HG03571 (cell line): ENCODE results near the gene NUTM1.
"Not testable (repeated sequence)": the region's sequence is repeated elsewhere in the genome, so short reads cannot be mapped to it uniquely, and the experiment has no call there.

Experiments
- ATAC-seq: cut with Tn5 transposase; IDR thresholded peaks from one replicate; pipeline ENCODE4 v1.9.1; 2021; ENCODE audit not compliant: unreplicated experiment

NUTM1 gene

DNA sequence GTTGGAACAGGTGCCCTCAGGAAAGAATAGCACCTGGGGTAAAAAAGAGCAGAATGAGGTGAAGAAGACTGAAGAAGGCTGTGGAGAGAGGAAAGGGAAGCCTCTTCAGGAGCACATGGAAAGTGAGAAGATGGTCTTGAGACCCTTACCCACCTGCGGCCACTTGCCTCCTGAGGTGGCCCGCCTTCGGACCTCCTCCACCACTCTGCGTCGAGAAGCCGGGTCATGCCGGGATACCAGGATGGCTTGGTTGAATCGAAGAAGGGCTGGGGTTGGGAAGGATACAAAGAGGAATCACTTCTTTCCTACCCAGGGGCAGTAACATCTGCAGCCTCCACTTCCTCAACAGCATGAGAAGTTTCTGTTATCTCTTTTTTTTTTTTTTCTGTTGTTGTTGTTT lies 20.9 kb downstream of the NUTM1 start:
- no peak for ATAC-seq

DNA sequence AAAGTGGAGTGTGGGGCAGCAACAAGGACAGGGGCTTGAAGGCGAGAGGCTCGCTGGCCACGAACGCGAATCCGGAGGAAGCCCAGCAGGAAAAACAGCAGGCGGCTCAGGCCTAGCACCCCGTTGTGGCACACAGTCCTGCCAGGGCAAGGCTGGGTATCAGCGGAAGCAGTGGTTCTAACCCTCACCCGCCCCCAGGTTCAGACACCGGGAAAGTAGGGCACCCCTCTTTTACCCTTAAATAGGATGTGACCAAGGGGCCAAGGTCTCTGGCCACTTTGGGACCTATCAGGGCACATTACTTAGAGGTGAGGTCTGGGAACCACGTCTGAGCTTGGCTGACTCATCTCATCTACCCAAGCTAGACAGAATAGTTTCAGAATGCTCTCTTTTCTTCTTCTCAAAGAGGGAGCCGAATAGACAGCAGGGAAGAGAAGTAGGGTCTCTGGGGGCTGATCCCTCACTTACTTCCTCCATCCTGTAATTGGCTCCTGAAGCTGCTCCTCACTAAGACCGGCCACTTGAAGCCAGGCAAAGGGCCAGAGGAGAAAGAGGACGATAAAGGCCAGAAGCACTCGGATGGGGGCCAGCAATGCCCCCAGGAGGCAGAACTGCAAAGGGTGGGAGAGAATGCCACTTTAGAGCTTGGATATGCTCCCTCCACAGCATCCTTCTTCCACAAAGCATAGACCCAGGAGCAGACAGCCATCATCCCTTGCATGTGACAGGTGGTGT lies 22.1 kb downstream of the NUTM1 start:
- no peak for ATAC-seq

DNA sequence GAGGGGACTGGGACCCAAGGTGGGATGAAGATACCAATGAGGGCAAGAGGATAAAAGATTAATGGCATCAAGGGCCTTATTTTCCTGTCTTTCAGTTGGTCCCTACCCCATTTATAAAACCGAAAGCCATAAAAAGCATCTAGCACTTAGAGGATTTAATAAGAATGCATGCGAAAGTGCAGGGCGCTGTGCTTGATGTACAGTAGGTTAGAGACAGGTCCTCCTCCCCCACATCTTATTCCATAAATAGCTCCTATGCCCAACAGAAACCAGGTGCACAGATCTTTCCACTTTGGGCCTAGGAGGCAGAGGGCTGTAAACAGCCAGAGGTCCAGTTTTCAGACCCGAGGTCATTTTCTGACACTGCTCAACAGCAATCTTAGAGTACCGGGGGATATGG lies 22.7 kb downstream of the NUTM1 start:
- ATAC-seq, result no peak

DNA sequence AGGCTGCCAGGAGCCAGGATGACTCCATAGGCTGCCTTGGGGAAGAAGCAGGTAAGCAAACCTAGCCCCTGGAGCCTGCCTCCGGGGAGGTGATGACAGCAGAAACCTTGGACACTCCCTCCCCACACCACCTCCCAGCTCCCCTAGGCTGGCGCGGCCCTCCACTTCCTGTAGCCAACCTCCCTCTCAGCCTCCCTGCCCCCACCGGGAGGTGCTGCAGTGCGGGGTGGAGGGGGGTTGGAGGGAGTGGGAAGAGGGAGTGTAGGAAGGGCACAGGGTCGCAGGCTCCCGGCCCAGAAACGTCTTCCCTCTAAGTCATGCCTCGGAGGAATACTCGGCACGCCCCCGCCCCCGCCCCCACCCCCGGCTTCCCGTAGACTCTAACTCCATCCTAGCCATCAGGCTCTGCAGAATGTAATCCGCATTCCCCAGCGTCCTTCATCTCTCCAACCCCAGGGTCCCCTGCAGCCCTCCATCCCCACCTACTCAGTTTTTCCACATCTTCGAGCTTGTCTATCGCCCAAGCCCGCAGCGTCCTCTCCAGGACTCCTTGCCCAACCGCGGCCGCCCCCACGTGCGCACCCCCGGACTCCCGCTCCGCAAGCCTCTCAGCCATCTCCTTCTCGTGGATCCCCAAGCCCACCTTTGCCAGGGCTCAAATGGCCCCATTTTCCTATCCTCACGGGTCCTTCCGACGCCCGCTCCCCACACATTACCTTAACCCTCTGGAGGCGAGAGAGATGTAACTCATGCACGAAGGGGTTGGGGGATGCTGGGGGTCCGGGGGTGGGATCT lies 23.4 kb downstream of the NUTM1 start:
- no peak for ATAC-seq

DNA sequence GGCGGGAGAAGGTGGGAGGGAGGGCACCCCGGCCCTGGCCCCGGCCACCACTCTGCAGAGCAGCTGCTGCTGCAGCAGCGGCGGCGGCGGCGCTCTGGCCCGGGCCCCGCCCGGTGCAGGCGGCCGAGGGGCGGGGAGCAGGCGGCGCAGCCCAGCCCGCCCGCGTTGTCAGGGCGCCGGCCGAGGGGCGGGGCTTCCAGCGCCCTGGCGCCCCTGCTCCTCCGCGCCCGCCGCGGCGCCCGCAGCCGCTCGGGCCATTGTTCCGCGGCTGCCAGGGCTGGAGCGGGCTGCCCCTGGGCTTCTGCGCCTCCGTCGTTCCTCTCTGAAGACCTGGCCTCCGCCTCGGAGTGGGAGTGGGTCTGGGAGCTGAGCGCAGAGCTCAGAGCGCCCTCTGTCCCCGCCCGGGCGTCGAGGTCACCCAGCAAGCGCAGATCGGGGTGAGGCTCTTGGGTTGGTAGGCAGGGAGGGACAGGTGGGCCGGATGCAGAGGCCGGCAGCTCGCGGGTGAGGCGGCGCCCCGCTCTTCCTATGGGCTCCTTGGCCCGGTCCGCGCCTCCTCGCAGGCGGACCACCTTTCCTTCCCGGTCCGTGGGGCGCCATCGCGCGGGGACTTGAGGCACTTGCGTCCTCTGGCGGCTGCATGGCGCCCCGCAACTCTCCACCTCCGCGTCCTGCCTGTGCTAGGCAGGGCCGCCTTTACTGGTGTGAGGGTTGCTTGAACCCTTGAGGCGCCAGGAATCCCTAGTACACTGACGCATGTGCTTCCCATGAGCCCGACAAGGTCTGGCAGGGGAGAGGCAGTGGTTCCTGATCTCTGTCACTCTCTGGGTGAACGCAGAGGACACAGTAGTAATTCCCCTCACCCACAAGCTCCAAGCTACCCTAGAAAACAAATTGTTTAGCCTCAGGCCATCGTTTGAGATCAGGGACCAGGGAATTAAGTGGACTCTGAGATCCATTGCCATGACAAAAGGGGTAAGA lies 24.3 kb downstream of the NUTM1 start, which contains the start of gene LPCAT4:
Gene LPCAT4 (minus strand): TSS at position 96 of the 981 bp plus-strand sequence. CDS start 96 bp downstream, outside the sequence.
- ATAC-seq, result peak; percentile 76

DNA sequence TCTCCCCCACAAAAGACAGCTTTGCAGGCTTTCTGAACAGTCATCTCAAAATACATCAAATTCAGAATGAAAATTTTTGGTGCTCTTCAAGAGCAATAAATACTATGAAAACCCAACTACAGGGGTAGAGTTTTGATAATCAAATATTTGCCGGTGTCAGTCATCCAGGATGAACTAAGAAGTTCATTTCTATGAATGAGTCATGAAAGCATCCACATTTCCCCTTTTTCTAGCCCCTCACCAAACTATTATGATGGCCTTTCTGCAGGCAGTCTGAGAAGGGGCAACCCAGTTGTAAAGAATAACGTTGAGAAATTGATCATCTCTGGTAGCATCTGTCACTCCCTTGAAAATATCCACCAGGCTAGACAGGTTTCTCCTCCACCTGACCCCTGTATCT lies 27.0 kb downstream of the NUTM1 start:
- no peak for ATAC-seq

DNA sequence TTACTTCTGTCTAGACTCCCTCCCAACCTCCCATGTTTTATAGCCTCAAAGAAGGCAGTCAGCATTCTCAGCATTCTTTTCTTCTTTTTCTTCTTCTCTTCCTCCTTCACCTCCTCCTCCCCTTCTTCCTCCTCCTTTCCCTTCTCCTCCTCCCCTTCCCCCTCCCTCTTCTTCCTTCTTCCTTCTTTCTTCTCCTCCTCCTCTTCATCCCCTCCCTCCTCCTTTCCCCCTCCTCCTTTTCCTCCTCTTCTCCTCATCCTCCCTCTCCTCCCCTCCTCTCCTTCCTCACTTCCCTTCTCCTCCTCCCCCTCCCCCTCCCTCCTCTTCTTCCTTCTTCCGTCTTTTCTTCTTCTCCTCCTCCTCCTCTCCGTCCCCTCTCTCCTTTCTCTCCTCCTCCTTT lies 27.5 kb downstream of the NUTM1 start:
- no peak for ATAC-seq

DNA sequence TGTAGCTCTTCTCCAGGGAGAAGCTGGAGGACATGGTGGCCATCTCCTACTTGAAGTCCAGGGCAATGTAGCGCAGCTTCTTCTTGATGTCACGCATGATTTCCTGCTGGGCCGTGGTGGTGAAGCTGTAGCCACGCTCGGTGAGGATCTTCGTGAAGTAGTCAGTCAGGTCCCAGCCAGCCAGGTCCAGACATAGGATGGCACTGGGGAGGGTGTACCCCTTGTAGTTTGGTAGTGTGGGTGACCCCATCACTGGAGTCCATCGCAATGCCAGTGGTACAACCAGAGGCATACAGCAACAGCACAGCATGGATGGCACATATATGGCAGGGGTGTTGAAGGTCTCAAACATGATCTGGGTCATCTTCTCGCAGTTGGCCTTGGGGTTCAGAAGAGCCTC lies 30.8 kb downstream of the NUTM1 start:
- ATAC-seq, result no peak

DNA sequence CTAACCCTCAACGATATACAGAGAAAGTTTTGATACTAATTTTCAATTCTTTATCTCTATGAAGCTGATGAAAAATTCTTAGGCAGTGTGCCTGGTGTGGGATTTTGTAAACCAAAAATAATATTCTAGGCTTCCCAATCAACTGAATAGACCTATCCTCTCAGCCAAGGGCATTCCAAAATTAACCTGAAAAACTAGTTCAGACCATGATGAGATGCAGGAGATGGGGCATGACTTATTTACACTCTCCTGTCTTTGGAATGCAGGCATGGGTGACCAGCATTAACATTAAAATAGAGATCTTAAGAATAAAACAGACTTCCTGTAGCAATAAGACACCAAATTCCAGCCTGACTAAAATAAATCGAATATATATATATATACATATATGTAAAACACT lies 31.7 kb downstream of the NUTM1 start:
- no peak for ATAC-seq

DNA sequence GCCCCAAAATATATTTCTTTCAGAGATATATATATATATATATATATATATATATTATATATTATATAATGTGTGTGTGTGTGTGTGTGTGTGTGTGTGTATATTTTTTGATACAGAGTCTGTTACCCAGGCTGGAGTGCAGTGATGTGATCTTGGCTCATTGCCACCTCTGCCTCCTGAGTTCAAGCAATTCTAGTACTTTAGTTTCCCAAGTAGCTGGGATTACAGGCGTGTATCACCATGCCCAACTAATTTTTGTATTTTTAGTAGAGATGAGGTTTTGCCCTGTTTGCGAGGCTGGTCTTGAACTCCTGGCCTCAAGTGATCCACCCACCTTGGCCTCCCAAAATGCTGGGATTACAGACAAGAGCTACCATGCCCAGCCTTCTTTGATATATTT lies 32.4 kb downstream of the NUTM1 start:
- not testable (repeated sequence) for ATAC-seq

DNA sequence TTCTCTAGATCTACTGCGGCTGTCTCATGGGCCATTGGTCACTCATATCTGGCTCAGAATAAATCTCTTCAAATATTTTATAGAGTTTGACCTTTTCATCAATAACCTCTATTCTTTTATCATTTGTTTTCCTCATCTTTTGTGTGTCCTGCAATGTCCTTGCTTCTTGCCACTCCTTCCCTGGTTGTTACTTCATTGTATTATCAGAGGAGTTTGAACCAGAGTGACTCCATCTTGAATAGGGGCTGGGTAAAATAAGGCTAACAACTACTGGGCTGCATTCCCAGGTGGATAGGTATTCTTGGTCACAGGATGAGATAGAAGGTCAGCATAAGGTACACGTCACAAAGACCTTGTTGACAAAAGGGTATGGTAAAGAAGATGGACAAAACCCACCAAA lies 33.7 kb downstream of the NUTM1 start:
- no peak for ATAC-seq

DNA sequence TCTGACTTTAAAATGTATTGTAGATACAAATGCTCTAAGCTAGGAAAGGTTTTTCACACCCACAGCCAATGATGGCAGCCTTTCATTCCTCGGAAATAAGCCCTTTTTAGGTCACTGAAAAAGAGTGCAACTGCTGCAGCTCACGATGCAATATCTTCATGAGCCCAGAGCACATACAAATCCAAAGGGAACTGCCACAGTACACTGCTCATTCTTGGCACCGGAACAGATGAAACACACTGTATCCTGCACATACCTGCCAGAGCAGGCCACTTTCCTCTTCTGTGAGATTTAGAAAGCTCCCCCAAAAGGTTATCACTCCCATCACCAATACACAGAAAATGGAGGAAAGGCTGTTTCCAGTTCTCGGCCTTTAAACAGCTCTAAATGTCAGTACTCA lies 37.4 kb downstream of the NUTM1 start:
- not testable (repeated sequence) for ATAC-seq

DNA sequence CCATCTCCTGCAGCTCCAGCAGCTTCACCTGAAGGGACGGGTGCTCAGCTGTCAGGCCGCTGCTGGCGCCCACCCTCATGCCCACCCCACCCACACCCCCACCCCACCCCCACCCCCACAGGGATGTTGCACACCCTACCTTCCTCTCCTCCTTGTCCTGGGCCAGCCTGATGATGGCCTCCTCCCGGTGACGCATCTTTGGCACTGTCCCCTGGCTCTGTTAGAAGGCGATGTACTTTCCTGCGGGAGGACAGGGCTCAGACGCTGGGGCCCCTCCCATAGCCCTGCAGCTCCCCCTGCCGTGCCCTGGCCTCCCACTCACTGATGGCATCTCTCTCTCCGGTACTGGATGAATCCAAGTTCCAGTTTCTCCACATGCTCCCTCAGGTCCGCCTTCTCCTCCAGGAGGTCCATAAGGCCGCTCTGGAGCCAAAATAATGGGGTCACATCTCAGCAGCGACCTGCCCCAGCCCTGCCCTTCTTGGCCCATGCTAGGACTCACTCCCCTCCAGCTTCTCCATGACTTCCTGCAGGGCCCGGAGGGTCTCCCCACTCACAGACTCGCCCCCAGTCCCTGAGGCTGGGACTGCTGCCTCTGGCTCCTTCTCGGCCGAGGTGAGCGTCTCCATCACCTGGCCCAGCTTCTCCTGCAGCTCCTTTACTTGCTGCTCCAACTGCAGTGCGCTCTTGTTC lies 38.9 kb downstream of the NUTM1 start:
- ATAC-seq, result not testable (repeated sequence)

DNA sequence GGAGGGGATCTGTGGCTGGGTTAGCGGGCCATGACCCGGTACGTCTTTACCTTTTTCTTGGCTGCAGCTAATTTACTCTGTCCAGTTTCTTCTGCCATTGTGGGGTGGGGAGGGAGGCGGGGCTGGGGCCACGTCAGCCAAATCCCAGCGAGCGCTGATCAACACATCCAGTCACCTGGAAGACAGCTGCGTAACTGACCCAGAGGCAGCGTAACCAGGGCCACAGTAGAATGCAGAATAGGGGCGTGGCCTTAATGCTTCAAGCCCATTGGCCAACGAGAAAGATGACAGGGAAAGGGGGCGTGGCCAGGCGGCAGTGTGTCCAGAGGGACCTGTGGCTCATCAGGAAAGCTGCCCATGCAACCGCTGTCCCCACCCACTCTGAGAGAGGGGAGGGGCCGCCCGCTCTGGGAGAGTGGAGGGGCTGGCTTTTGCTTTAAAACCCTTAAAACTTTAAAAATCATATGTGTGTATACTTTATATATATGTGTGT lies 46.5 kb downstream of the NUTM1 start:
- not testable (repeated sequence) for ATAC-seq

DNA sequence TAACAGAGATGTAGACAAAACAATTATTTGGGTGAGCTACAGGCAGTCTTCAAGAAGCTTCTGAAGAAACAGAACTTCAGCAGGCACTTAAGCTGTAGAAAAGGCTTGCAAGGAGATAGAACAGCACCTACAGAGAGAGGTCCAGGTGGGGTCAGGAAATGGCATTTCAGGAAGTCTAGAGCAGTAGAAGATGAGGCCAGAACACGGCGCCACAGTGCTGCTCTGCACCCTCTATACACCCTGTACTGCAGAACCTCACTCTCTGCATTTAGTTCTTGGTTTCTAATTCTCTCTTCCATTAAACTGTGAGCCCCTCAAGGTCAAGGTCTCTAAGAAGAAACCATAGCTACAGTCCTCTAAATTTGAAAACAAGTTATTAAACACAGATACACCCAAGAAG lies 49.9 kb downstream of the NUTM1 start:
- not testable (repeated sequence) for ATAC-seq

DNA sequence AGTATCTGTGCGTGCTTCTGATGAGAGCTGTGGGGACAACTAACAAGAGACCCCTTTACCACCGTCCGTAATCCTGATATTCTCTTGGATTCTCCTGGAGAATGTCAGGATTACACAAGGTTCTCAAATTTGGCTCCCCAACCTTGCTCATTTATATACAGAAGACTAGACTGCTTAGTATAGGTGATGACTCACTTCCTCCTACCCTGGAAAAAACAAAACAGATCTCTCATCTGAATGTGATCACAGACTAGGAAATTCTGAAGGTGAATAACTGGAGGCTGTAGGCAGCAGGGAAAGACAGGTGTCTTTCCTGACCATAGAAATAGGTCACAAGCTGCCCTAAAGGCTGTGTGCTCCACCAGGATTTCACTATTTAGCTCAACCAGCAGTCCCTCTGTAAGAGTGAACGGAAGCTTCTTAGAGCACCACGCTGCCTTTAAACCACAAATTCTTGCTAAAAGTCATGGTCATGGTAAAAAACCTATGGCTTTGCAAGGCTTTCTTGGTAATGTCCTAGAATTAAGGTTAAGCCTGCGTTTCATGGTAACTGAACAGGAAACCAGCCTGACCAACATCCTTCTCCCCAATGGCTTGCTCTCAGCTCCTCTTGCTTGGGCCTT lies 54.6 kb downstream of the NUTM1 start:
- not testable (repeated sequence) for ATAC-seq

DNA sequence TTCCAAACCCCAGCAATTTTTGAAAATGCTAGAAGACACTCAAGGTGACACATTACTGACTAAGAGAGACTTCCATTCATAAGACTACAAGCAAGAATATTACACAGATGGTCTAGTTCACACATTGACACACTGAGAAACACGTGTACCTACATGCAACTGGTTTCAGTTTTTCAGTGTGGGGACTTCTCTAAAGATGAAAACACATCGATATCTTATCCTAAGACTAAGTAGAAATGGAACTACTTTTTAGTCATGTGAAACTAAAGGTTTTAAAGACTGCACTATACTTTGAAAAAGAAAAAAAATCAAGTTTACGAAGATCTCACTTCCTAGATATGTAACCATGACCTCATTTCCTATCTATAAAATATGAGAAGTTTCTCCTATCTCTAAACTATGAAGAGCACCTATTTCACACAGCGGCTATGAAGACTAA lies 60.1 kb downstream of the NUTM1 start:
- ATAC-seq, result not testable (repeated sequence)

DNA sequence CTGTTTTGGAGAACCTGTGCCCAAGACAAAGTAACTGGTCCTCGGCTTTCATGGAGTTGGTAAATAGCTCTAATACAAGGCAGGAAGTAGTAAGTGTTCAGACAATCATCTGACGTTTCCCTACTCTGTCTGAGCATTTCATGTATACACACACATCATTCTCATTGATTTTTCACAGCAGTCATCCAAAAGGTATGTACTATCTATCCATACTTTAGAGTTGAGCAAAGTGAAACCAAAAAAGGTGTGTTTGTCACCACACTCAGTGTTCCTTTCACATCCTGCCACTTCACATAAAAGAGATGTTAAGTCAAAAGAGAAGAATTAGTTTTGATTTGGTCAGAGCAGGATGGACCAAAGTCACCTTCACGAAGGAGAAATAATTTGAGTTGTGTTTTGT lies 60.8 kb downstream of the NUTM1 start:
- ATAC-seq, result not testable (repeated sequence)
